C4-2B (cell line): ENCODE results near the gene TENT5A.
A peak's percentile ranks its signal among the peaks of the same experiment; 100 is the strongest.

Source experiments
- H3K27ac ChIP-seq: fragments of 450-650 bp; 2 replicates; pipeline ENCODE4 v1.5.1; 2017
- ZFX ChIP-seq: fragments of 450-650 bp; IDR thresholded peaks from 2 replicates; pipeline ENCODE4 v1.6.1; 2017
- TF ChIP-seq, protein P1 (sequence below): fragments of 450-650 bp; conservative IDR thresholded peaks from 2 replicates; pipeline ENCODE4 v1.5.1; 2017; ENCODE audit warnings: mild to moderate bottlenecking

Gene TENT5A

DNA sequence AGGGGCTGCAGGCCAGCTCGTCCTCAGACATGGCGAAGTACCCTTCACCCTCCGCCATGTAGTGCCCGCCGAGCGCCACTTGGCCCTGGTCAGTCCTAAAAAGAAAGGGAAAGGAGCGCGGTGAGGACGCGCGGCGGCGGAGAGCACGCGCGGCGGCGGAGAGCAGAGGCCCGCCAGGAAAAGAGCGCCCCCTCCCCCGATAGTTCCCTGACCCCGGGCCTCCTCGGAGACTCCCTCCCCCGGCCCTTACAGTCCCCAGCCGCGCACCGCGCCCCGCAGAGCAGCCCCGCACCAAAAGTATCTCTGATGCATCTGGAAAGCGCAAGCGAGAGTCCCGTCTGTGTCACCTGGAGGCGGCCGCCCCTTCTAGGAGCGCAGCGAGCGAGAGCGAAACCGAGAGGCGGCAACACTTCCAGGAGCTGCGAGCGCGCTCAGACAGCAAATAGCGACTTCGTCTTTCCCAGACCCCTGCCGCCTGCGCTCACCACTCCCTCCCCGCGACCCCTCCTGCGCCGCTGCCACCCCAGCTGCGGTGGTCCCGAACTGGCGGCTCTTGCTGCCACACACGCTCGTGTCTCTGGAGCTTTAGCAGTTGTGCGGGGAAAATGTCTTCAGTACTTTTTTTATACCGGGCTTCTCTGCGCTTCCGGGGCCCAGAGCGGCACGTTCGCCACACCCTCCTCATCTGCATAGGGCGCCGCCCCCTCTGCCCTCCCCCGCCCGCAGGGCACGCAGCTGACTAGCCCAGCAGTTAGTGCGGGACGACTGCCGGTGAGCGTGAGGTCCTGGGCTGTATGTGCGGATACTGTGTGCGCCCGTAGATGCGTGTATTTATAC, at the start of gene TENT5A:
TSS of gene TENT5A (minus strand) at position 598 of the 837 bp plus-strand sequence. CDS start at position 58, 540 bp downstream.
- H3K27ac ChIP-seq, result no peak within 1 kb of the TSS; the same call in 1 of the 2 replicates
- TF ChIP-seq, protein P1, sequence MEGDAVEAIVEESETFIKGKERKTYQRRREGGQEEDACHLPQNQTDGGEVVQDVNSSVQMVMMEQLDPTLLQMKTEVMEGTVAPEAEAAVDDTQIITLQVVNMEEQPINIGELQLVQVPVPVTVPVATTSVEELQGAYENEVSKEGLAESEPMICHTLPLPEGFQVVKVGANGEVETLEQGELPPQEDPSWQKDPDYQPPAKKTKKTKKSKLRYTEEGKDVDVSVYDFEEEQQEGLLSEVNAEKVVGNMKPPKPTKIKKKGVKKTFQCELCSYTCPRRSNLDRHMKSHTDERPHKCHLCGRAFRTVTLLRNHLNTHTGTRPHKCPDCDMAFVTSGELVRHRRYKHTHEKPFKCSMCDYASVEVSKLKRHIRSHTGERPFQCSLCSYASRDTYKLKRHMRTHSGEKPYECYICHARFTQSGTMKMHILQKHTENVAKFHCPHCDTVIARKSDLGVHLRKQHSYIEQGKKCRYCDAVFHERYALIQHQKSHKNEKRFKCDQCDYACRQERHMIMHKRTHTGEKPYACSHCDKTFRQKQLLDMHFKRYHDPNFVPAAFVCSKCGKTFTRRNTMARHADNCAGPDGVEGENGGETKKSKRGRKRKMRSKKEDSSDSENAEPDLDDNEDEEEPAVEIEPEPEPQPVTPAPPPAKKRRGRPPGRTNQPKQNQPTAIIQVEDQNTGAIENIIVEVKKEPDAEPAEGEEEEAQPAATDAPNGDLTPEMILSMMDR, result peak; percentile 9; the same call in 1 of the 2 replicates
- TF ChIP-seq ZFX, result no peak

DNA sequence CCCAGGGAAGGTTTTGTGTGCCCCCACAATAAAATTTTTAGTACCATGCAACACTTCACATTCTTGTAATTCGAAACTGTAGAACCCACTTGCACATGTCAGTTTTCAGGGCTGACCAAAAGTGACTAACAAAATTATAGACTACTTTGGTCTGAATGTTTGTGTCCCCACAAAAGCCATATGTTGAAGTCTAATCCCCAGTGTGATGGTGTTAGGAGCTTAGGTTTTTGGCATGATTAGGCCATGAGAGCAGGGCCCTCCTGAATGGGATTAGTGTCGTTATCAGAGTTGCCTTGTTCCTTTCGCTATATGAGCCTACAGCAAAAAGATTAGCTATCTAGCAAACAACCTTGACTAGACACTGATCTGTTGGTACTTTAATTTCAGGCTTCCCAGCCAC, 49.0 kb upstream of the TENT5A start:
- TF ChIP-seq, protein P1, result no peak
- no peak for TF ChIP-seq ZFX
- no peak overlapping the region for H3K27ac ChIP-seq

DNA sequence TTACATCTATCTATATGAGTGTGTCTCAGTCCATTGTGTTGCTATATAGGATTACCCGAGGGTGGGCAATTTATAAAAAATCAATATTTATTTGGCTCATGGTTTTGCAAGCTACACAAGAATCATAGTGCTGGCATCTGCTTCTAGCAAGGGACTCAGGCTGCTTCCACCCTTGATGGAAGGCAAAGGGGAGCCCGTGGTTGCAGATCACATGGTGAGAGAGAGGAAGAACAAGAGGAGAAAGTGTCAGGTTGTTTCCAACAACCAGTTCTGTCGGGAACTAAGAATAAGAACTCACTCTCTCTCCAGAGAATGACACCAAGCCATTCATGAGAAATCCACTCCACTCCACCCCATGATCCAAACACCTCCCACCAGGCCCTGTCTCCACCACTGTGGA, 48.2 kb upstream of the TENT5A start:
- TF ChIP-seq, protein P1, result no peak
- no peak for TF ChIP-seq ZFX
- no peak overlapping the region for H3K27ac ChIP-seq

DNA sequence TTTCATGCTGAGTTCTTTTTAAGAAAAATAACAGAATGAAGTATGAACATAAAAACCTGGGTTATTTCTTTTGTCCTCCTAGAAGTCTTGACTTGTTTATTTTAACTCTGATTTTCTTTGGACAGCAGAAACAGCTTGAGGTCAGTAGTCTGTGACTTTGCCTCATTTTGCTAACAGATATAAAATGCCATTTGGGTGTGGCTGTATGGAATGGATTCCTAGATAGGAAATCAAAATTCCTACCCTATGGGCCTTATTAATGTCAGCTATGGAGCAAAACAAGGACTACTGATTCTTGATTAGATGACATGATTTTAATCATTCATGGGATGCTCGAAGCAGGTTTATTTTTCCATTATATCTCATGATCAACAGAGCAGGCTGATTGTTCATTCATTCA, 46.8 kb upstream of the TENT5A start:
- TF ChIP-seq, protein P1, result no peak
- no peak for TF ChIP-seq ZFX
- H3K27ac ChIP-seq, result no peak overlapping the region

DNA sequence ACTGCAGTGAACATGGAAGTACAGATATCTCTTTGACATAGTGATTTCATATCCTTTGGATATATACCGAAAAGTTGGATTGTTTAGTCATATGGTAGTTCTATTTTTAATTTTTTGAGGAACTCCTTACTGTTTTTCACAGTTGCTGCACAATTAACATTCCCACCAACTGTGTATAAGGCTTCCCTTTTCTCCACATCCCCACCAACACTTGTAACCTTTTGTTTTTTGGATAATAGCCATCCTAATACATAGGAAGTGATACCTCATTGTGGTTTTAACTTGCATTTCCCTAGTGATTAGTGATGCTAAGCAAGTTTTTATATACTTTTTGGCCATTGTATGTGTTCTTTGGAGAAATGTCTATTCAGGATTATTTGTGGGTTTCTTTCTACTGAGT, 45.1 kb upstream of the TENT5A start:
- TF ChIP-seq ZFX, result no peak
- TF ChIP-seq, protein P1, result no peak
- H3K27ac ChIP-seq, result no peak overlapping the region

DNA sequence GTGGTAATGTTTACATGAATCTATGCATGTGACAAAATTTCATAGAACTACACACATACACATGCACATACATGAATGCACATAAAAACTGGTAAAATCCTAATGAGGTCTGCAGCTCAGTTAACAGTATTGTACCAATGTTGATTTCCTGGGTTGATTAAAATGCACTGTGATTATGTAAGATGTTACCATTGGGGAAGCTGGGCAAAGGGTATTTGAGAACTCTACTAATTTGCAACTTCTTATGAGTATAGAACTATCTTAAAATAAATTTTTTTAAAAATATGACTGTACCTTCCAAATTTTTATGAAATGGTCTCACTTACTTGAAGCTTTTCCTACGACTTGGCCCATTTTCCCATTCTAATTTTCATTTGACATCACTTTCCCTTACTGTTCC, 43.4 kb upstream of the TENT5A start:
- TF ChIP-seq, protein P1, result no peak
- TF ChIP-seq ZFX, result no peak
- no peak overlapping the region for H3K27ac ChIP-seq

DNA sequence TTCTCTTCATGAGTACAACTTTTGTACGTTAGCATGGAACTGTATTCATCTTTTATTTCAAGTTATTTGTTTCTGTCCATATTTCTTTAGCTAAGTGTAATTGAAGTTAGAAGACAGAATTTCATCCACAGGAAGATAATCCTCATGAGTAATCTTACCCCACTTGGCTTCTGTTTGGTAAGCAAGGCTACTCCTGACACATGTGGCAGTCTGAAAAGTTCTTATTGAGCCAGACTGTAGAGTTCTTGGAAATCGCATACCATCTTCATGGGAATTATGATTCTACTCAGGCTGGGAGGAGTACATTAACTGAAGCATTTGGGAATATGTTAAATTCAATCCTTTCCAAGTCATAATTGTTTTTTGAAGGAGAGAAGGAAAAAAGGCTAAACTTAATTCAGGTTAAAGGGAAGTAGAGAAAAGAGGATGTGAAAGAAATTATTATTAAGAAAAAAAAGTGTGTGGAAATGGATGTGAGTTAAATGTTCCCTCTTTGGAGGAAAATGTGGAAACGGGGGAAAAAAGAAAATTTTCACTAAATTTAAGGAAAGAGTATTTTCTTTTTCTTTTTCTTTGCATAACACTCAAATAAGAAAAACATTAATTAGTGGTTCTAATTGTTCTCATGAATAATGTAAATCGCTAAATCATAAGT, 41.5 kb upstream of the TENT5A start:
- H3K27ac ChIP-seq, result no peak overlapping the region
- TF ChIP-seq, protein P1, result no peak
- TF ChIP-seq ZFX, result no peak
